HUES64 (cell line): Measurements from ENCODE around the gene PCK1.

ENCODE experiments used
- H3K27ac ChIP-seq: 2 replicates; pipeline ENCODE4 v1.7.0; 2013; ENCODE audit warnings: low read depth, low read length, inconsistent platforms
- H3K27me3 ChIP-seq: 2 replicates; pipeline ENCODE4 v1.6.1; 2013; ENCODE audit warnings: mild to moderate bottlenecking, low read length; ENCODE audit not compliant: insufficient read depth
- H3K36me3 ChIP-seq: 2 replicates; pipeline ENCODE4 v1.6.1; 2013; ENCODE audit warnings: mild to moderate bottlenecking, low read length; ENCODE audit not compliant: insufficient read depth
- H3K4me1 ChIP-seq: 2 replicates; pipeline ENCODE4 v1.6.1; 2013; ENCODE audit warnings: mild to moderate bottlenecking, low read length, moderate library complexity; ENCODE audit not compliant: insufficient read depth
- H3K4me3 ChIP-seq: 2 replicates; pipeline ENCODE4 v1.5.1; 2013; ENCODE audit warnings: mild to moderate bottlenecking, low read length, moderate library complexity
- H3K9ac ChIP-seq: 2 replicates; pipeline ENCODE4 v1.6.1; 2013; ENCODE audit warnings: mild to moderate bottlenecking, low read depth, low read length
- H3K9me3 ChIP-seq: 2 replicates; pipeline ENCODE4 v1.6.1; 2013; ENCODE audit warnings: low read depth, low read length; ENCODE audit not compliant: insufficient read depth
- WGBS: fragments of 150-250, 120-280 bp; methylation state at CpG from one replicate; pipeline ENCODE4 v1.1.7; 2013; ENCODE audit warnings: missing lambda C conversion rate; 5-methylcytosine and 5-hydroxymethylcytosine counted together

The PCK1 gene

DNA sequence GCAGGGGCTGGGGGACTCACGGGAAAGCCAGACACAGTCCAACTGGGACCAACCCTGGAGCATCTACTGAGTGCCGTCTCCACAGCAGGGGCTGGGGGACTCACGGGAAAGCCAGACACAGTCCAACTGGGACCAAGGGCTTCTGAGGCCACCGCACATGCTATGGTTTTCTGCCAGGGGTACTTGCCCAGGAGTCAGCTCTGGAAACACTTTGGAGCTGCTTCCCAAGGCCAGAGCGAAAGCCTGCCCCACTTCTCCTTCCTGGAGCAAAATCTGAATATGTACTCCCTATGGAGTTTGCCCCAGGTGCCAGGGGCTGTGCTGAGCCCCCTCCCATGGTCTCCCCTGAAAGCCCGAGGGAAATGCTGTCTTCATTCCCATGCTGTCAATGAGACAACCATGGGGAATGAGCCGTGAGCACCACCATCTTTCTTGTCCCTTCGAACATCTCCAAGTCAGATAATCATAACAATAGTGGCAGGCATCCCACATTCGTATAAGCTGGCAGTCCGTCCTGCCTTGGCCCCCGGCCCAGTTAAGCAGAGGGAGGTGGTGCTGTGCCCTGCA lies 18.5 kb downstream of the PCK1 start:
- H3K9ac ChIP-seq = no peak overlapping the region
- H3K36me3 ChIP-seq = no peaks in the 10 kb centered on the region
- peaks cover 10% of the 10 kb centered on the region for H3K4me1 ChIP-seq
- WGBS = 83% methylated on average over 11 of the region's 11 CpGs
- no peaks in the 10 kb centered on the region for H3K9me3 ChIP-seq
- H3K27me3 ChIP-seq = no peaks in the 10 kb centered on the region
- H3K27ac ChIP-seq = no peak overlapping the region
- no peak overlapping the region for H3K4me3 ChIP-seq

DNA sequence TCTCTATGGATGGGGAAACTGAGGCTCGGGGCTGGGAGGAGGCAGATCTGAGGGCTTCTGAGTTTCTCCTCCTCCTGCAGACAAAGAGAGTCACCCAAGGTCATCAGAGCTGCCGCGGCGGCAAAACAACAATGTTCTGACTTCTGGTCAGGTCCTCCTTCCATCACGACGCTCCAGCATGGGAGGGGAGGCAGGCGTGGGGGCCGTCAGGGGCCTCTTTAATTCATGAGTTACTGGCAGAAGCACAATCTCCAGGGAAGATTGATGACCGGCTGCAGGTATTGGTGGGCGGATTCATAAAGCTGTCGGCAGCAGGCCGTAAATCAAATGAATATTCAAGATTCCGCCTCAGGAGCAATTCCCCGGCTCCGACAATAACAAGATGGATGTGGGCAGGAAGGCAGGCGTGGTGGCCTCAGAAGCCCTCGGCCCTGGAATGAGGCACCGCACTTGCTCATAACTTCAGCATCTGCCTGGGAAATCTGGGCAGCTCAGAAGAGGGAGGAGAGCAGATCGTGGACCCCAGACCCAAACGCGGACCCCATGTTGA lies 19.1 kb downstream of the PCK1 start:
- no peak overlapping the region for H3K27ac ChIP-seq
- no peaks in the 10 kb centered on the region for H3K36me3 ChIP-seq
- H3K9me3 ChIP-seq = no peaks in the 10 kb centered on the region
- H3K4me1 ChIP-seq = peaks cover 10% of the 10 kb centered on the region
- H3K27me3 ChIP-seq = no peaks in the 10 kb centered on the region
- H3K9ac ChIP-seq = no peak overlapping the region
- 85% methylated on average over 21 of the region's 21 CpGs for WGBS
- H3K4me3 ChIP-seq = no peak overlapping the region

GRCh38 chr20:57580478-57581201 lies 19.7 kb downstream of the PCK1 start:
- H3K27ac ChIP-seq = no peak overlapping the region
- peaks cover 10% of the 10 kb centered on the region for H3K4me1 ChIP-seq
- no peak overlapping the region for H3K9ac ChIP-seq
- H3K27me3 ChIP-seq = no peaks in the 10 kb centered on the region
- H3K4me3 ChIP-seq = no peak overlapping the region
- H3K9me3 ChIP-seq = no peaks in the 10 kb centered on the region
- 92% methylated on average over 13 of the region's 13 CpGs for WGBS
- H3K36me3 ChIP-seq = no peaks in the 10 kb centered on the region

- no peak overlapping the region for H3K9ac ChIP-seq
These were observed 20.5 kb downstream of the PCK1 start for GRCh38 chr20:57581202-57582028.

GRCh38 chr20:57582029-57582378 lies 21.1 kb downstream of the PCK1 start:
- no peak overlapping the region for H3K27ac ChIP-seq
- no peaks in the 10 kb centered on the region for H3K27me3 ChIP-seq
- WGBS = 93% methylated on average over 5 of the region's 5 CpGs
- H3K4me3 ChIP-seq = no peak overlapping the region
- H3K36me3 ChIP-seq = no peaks in the 10 kb centered on the region
- H3K9ac ChIP-seq = no peak overlapping the region
- H3K9me3 ChIP-seq = no peaks in the 10 kb centered on the region
- peaks cover 3% of the 10 kb centered on the region; the same call in 1 of the 2 replicates for H3K4me1 ChIP-seq

More at GRCh38 chr20:57581202-57582028, 20.5 kb downstream of the PCK1 start:
- 91% methylated on average over 14 of the region's 14 CpGs for WGBS
- Histone ChIP-seq H3K27me3 (no peaks in the 10 kb centered on the region), H3K9me3 (no peaks in the 10 kb centered on the region), H3K4me3 (no peak overlapping the region), H3K27ac (no peak overlapping the region), H3K4me1 (peaks cover 4% of the 10 kb centered on the region; the same call in 1 of the 2 replicates), H3K36me3 (no peaks in the 10 kb centered on the region)

GRCh38 chr20:57582432-57583288 lies 21.8 kb downstream of the PCK1 start:
- WGBS = 67% methylated on average over 21 of the region's 21 CpGs
- peaks cover 3% of the 10 kb centered on the region; the same call in 1 of the 2 replicates for H3K4me1 ChIP-seq
- H3K27ac ChIP-seq = no peak overlapping the region
- no peaks in the 10 kb centered on the region for H3K36me3 ChIP-seq
- H3K9me3 ChIP-seq = 0 out of 2 replicates have a peak, but pooled peaks cover 4% of the 10 kb centered on the region
- no peaks in the 10 kb centered on the region for H3K27me3 ChIP-seq
- H3K9ac ChIP-seq = no peak overlapping the region
- H3K4me3 ChIP-seq = no peak overlapping the region

DNA sequence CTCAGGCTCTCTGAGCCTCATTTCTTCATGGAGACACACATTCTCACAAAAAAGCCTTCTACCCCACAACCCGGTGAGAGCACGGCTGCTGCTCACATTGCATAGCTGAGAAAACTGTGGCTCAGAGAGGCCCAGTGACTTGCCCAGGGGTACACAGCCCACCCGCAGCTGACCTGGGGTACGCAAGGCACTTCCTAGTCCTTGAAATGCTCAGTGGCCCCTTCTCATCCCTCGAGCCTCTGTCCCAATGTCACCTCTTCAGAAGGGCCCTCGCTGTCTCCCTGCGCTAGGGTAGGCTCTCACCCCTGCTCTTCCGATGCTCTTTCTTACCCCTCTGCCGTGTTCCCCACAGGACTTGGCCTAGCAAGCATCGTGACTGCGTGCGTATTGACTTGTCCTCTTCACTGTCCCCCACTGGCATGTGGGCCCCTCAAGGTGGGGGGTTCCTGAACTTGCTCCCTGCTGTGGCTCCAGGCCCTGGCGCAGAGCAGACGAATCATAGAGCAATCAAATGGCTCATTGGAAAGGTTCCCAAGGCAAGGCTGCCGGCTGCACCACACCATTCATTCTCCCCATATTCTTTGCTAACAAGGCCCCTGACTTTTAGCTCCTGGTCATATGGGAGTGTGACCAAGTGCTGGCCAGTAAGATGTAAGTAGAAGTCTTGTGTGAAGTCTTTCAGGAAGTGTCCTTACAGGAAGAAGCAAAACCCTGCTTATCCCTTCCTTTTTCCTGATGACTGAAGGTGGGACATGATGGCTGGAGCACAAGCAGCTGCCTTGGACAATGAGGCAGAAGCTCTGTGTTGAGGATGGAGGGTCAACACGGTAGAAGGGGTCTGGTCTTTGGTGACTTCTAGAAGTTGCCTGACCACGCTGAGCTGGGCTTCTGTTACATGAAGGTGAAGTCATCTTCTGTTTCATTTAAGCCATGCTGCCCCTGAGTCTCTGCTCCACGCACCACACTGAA lies 22.7 kb downstream of the PCK1 start:
- Histone ChIP-seq H3K36me3 (no peaks in the 10 kb centered on the region), H3K27me3 (no peaks in the 10 kb centered on the region), H3K9ac (no peak overlapping the region), H3K9me3 (0 out of 2 replicates have a peak, but pooled peaks cover 6% of the 10 kb centered on the region), H3K4me3 (no peak overlapping the region), H3K4me1 (peaks cover 3% of the 10 kb centered on the region; the same call in 1 of the 2 replicates), H3K27ac (no peak overlapping the region)
- WGBS = 91% methylated on average over 18 of the region's 18 CpGs

DNA sequence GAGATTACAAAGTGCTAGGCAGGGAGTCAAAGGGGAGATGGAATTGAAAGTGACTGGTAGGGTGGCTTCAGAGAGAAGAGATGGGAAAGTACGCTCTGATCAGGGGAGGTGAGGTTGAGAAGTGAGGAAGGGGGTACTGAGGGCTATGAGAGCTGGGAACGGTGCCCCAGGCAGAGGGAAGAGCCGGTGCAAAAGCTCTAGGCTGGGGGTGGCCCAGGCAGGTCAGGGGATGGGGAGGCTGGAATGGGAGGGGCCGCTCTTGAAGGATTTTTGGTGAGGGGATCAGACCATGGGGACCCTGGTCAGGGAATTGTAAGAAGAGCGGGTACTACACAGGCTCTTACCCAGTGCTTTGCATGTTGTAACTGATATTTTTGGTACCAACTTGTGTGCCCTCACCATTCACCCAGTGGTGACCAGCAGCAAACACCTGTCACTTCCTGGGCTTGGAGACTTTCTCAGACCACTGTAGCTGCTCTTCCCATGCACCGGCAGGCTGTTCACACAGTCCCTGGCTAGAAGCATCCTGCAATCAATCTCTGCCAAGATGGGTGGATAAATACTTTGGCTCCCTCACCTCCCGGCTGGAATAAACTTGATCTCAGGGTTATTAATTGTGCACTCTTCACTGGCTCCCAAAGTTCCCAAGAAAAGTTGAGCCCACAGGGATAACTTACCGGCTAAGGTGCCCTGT lies 24.0 kb downstream of the PCK1 start:
- Histone ChIP-seq H3K27me3 (no peaks in the 10 kb centered on the region), H3K4me1 (peaks cover 3% of the 10 kb centered on the region; the same call in 1 of the 2 replicates), H3K9me3 (0 out of 2 replicates have a peak, but pooled peaks cover 6% of the 10 kb centered on the region), H3K36me3 (no peaks in the 10 kb centered on the region), H3K27ac (no peak overlapping the region), H3K9ac (no peak overlapping the region), H3K4me3 (no peak overlapping the region)
- WGBS = 89% methylated on average over 8 of the region's 8 CpGs

DNA sequence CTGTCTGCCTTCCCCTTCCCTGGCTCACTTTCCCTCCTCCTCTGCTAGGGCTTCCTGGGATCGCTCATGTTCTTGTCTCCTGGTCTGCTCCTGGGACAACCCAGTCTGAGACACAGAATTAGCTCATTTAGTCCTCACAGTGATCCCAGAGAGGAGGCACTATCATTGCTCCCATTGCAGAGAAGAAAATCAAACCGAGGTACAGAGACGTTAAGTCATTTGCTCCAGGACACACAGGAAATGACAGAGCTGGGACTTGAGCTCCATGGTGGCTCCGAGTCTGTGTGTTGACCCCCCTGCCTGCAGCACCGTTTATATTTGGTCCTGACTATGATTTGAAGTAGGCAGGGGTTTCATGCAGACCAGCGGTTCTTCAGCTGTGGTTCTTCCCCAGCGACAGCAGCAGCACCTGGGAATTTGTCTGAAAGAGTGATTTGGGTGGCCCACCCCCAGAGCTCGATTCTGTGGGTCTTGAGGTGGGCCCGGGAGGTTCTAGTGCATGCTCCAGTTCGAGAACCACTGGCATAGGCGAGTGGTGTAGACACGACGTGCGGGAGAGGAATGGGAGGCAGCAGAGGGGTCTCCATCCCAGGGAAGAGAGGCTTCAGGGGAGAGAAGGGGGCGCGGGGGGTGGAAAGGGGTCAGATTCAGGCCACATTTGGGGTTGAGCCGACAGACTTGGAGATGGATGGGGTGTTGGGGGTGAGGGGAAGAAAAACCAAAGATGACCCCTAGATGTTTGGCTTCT lies 24.7 kb downstream of the PCK1 start:
- peaks cover 3% of the 10 kb centered on the region; the same call in 1 of the 2 replicates for H3K4me1 ChIP-seq
- H3K36me3 ChIP-seq = no peaks in the 10 kb centered on the region
- H3K27me3 ChIP-seq = no peaks in the 10 kb centered on the region
- H3K9me3 ChIP-seq = 0 out of 2 replicates have a peak, but pooled peaks cover 6% of the 10 kb centered on the region
- H3K9ac ChIP-seq = no peak overlapping the region
- H3K4me3 ChIP-seq = no peak overlapping the region
- H3K27ac ChIP-seq = no peak overlapping the region
- 89% methylated on average over 17 of the region's 17 CpGs for WGBS
